Measurements from ENCODE around the gene PRR16.

PRR16 gene

GRCh38 chr5:120564013-120564412, 99.9 kb downstream of the PRR16 start:
- POLR2A ChIA-PET = no interaction called here
- peaks cover 0 to 7% (median 0%) of the 10 kb centered on the region in 5 experiments for H3K9me3 ChIP-seq (ENCODE audit: control extremely low read depth in 1 of 5, control insufficient read depth in 4 of 5, insufficient read depth in 2 of 5, low read depth in 1 of 5, low read length in 4 of 5)
- no peaks in the 10 kb centered on the region for H3K36me3 ChIP-seq (ENCODE audit: control insufficient read depth in 4 of 4, insufficient read depth in 4 of 4, low read length in 3 of 4)
- no peaks in the 10 kb centered on the region for H3K4me1 ChIP-seq (ENCODE audit: control extremely low read depth in 1 of 4, control insufficient read depth in 4 of 4, insufficient read depth in 4 of 4, low read length in 3 of 4)
- no peak for DNase-seq
- no peak overlapping the region for H3K27ac ChIP-seq (ENCODE audit: insufficient read depth in 1 of 2, low read depth in 1 of 2, low read length in 2 of 2, poor library complexity in 1 of 2, severe bottlenecking in 2 of 2)
- no peaks in the 10 kb centered on the region for H3K27me3 ChIP-seq (replicated peaks in 2 of 5; ENCODE audit: control insufficient read depth in 4 of 5, insufficient read depth in 5 of 5, low read length in 4 of 5)
- 96% methylated on average over 4 of the region's 4 CpGs for WGBS (ENCODE audit: insufficient coverage)
- no peak overlapping the region for H3K4me3 ChIP-seq (ENCODE audit: control insufficient read depth in 1 of 7, extremely low read depth in 1 of 7, insufficient read depth in 4 of 7, low read depth in 2 of 7, low read length in 6 of 7)
- CTCF ChIA-PET = no interaction called here

- Histone ChIP-seq H3K27ac (ENCODE audit: insufficient read depth in 1 of 2, low read depth in 1 of 2, low read length in 2 of 2, poor library complexity in 1 of 2, severe bottlenecking in 2 of 2) (no peak overlapping the region), H3K27me3 (replicated peaks in 2 of 5; ENCODE audit: control insufficient read depth in 4 of 5, insufficient read depth in 5 of 5, low read length in 4 of 5) (peaks cover 0 to 1% (median 0%) of the 10 kb centered on the region in 5 experiments), H3K36me3 (ENCODE audit: control insufficient read depth in 4 of 4, insufficient read depth in 4 of 4, low read length in 3 of 4) (no peaks in the 10 kb centered on the region), H3K4me3 (ENCODE audit: control insufficient read depth in 1 of 7, extremely low read depth in 1 of 7, insufficient read depth in 4 of 7, low read depth in 2 of 7, low read length in 6 of 7) (no peak overlapping the region), H3K4me1 (ENCODE audit: control extremely low read depth in 1 of 4, control insufficient read depth in 4 of 4, insufficient read depth in 4 of 4, low read length in 3 of 4) (no peaks in the 10 kb centered on the region), H3K9me3 (ENCODE audit: control extremely low read depth in 1 of 5, control insufficient read depth in 4 of 5, insufficient read depth in 2 of 5, low read depth in 1 of 5, low read length in 4 of 5) (peaks cover 0 to 5% (median 0%) of the 10 kb centered on the region in 5 experiments)
- WGBS (ENCODE audit: insufficient coverage) = 100% methylated on average over 1 of the region's 1 CpG
- ChIA-PET POLR2A (no interaction called here), CTCF (no interaction called here)
- DNase-seq = no peak
Measured at GRCh38 chr5:120567066-120567465, 103.0 kb downstream of the PRR16 start.

GRCh38 chr5:120567921-120568320, 103.8 kb downstream of the PRR16 start:
- WGBS (ENCODE audit: insufficient coverage) = 100% methylated on average over 2 of the region's 4 CpGs
- no peak overlapping the region for H3K27ac ChIP-seq (ENCODE audit: insufficient read depth in 1 of 2, low read depth in 1 of 2, low read length in 2 of 2, poor library complexity in 1 of 2, severe bottlenecking in 2 of 2)
- POLR2A ChIA-PET = no interaction called here

GRCh38 chr5:120568711-120569110, 104.6 kb downstream of the PRR16 start:
- ChIA-PET CTCF (no interaction called here), POLR2A (no interaction called here)
- H3K27me3 ChIP-seq (replicated peaks in 2 of 5; ENCODE audit: control insufficient read depth in 4 of 5, insufficient read depth in 5 of 5, low read length in 4 of 5) = peaks cover 0 to 1% (median 0%) of the 10 kb centered on the region in 5 experiments
- peaks cover 0 to 5% (median 0%) of the 10 kb centered on the region in 5 experiments for H3K9me3 ChIP-seq (ENCODE audit: control extremely low read depth in 1 of 5, control insufficient read depth in 4 of 5, insufficient read depth in 2 of 5, low read depth in 1 of 5, low read length in 4 of 5)
- H3K27ac ChIP-seq (ENCODE audit: insufficient read depth in 1 of 2, low read depth in 1 of 2, low read length in 2 of 2, poor library complexity in 1 of 2, severe bottlenecking in 2 of 2) = no peak overlapping the region
- H3K4me3 ChIP-seq (ENCODE audit: control insufficient read depth in 1 of 7, extremely low read depth in 1 of 7, insufficient read depth in 4 of 7, low read depth in 2 of 7, low read length in 6 of 7) = no peak overlapping the region
- H3K4me1 ChIP-seq (ENCODE audit: control extremely low read depth in 1 of 4, control insufficient read depth in 4 of 4, insufficient read depth in 4 of 4, low read length in 3 of 4) = no peaks in the 10 kb centered on the region
- H3K36me3 ChIP-seq (ENCODE audit: control insufficient read depth in 4 of 4, insufficient read depth in 4 of 4, low read length in 3 of 4) = no peaks in the 10 kb centered on the region
- DNase-seq = no peak

More at GRCh38 chr5:120567921-120568320, 103.8 kb downstream of the PRR16 start:
- no peak for DNase-seq
- Histone ChIP-seq H3K27me3 (replicated peaks in 2 of 5; ENCODE audit: control insufficient read depth in 4 of 5, insufficient read depth in 5 of 5, low read length in 4 of 5) (peaks cover 0 to 1% (median 0%) of the 10 kb centered on the region in 5 experiments), H3K9me3 (ENCODE audit: control extremely low read depth in 1 of 5, control insufficient read depth in 4 of 5, insufficient read depth in 2 of 5, low read depth in 1 of 5, low read length in 4 of 5) (peaks cover 0 to 5% (median 0%) of the 10 kb centered on the region in 5 experiments), H3K4me3 (ENCODE audit: control insufficient read depth in 1 of 7, extremely low read depth in 1 of 7, insufficient read depth in 4 of 7, low read depth in 2 of 7, low read length in 6 of 7) (no peak overlapping the region), H3K4me1 (ENCODE audit: control extremely low read depth in 1 of 4, control insufficient read depth in 4 of 4, insufficient read depth in 4 of 4, low read length in 3 of 4) (no peaks in the 10 kb centered on the region), H3K36me3 (ENCODE audit: control insufficient read depth in 4 of 4, insufficient read depth in 4 of 4, low read length in 3 of 4) (no peaks in the 10 kb centered on the region)
- CTCF ChIA-PET = no interaction called here

GRCh38 chr5:120576588-120576987, 112.5 kb downstream of the PRR16 start:
- H3K36me3 ChIP-seq (ENCODE audit: control insufficient read depth in 4 of 4, insufficient read depth in 4 of 4, low read length in 3 of 4) = no peaks in the 10 kb centered on the region
- ChIA-PET POLR2A (no interaction called here), CTCF (no interaction called here)
- WGBS (ENCODE audit: insufficient coverage) = no CpG with 5 or more reads among the region's 1 CpG
- H3K4me1 ChIP-seq (ENCODE audit: control extremely low read depth in 1 of 4, control insufficient read depth in 4 of 4, insufficient read depth in 4 of 4, low read length in 3 of 4) = no peaks in the 10 kb centered on the region
- H3K9me3 ChIP-seq (ENCODE audit: control extremely low read depth in 1 of 5, control insufficient read depth in 4 of 5, insufficient read depth in 2 of 5, low read depth in 1 of 5, low read length in 4 of 5) = no peaks in the 10 kb centered on the region
- no peak overlapping the region for H3K27ac ChIP-seq (ENCODE audit: insufficient read depth in 1 of 2, low read depth in 1 of 2, low read length in 2 of 2, poor library complexity in 1 of 2, severe bottlenecking in 2 of 2)
- no peak overlapping the region for H3K4me3 ChIP-seq (ENCODE audit: control insufficient read depth in 1 of 7, extremely low read depth in 1 of 7, insufficient read depth in 4 of 7, low read depth in 2 of 7, low read length in 6 of 7)
- DNase-seq = no peak
- no peaks in the 10 kb centered on the region for H3K27me3 ChIP-seq (replicated peaks in 2 of 5; ENCODE audit: control insufficient read depth in 4 of 5, insufficient read depth in 5 of 5, low read length in 4 of 5)

- Histone ChIP-seq H3K36me3 (ENCODE audit: control insufficient read depth in 4 of 4, insufficient read depth in 4 of 4, low read length in 3 of 4) (no peaks in the 10 kb centered on the region), H3K4me3 (ENCODE audit: control insufficient read depth in 1 of 7, extremely low read depth in 1 of 7, insufficient read depth in 4 of 7, low read depth in 2 of 7, low read length in 6 of 7) (no peak overlapping the region), H3K4me1 (ENCODE audit: control extremely low read depth in 1 of 4, control insufficient read depth in 4 of 4, insufficient read depth in 4 of 4, low read length in 3 of 4) (no peaks in the 10 kb centered on the region), H3K27me3 (replicated peaks in 2 of 5; ENCODE audit: control insufficient read depth in 4 of 5, insufficient read depth in 5 of 5, low read length in 4 of 5) (no peaks in the 10 kb centered on the region), H3K27ac (ENCODE audit: insufficient read depth in 1 of 2, low read depth in 1 of 2, low read length in 2 of 2, poor library complexity in 1 of 2, severe bottlenecking in 2 of 2) (no peak overlapping the region), H3K9me3 (ENCODE audit: control extremely low read depth in 1 of 5, control insufficient read depth in 4 of 5, insufficient read depth in 2 of 5, low read depth in 1 of 5, low read length in 4 of 5) (peaks cover 0 to 6% (median 0%) of the 10 kb centered on the region in 5 experiments)
- no peak for DNase-seq
- ChIA-PET CTCF (interaction anchor here (1.3 kb wide), 1 partner anchor 13 kb away, joined by 3 read pairs; no protein-coding TSS in a partner anchor), POLR2A (no interaction called here)
- WGBS (ENCODE audit: insufficient coverage) = 67% methylated on average over 1 of the region's 2 CpGs
Measured at GRCh38 chr5:120582635-120583034, 118.5 kb downstream of the PRR16 start.

- CTCF ChIA-PET = no interaction called here
- WGBS (ENCODE audit: insufficient coverage) = 60% methylated on average over 1 of the region's 1 CpG
Measured at GRCh38 chr5:120586646-120587045, 122.5 kb downstream of the PRR16 start.

More at GRCh38 chr5:120586646-120587045, 122.5 kb downstream of the PRR16 start:
- H3K27ac ChIP-seq (ENCODE audit: insufficient read depth in 1 of 2, low read depth in 1 of 2, low read length in 2 of 2, poor library complexity in 1 of 2, severe bottlenecking in 2 of 2) = no peak overlapping the region
- no peaks in the 10 kb centered on the region for H3K27me3 ChIP-seq (replicated peaks in 2 of 5; ENCODE audit: control insufficient read depth in 4 of 5, insufficient read depth in 5 of 5, low read length in 4 of 5)
- POLR2A ChIA-PET = no interaction called here
- DNase-seq = no peak
- peaks cover 0 to 9% (median 0%) of the 10 kb centered on the region in 5 experiments for H3K9me3 ChIP-seq (ENCODE audit: control extremely low read depth in 1 of 5, control insufficient read depth in 4 of 5, insufficient read depth in 2 of 5, low read depth in 1 of 5, low read length in 4 of 5)
- no peak overlapping the region for H3K4me3 ChIP-seq (ENCODE audit: control insufficient read depth in 1 of 7, extremely low read depth in 1 of 7, insufficient read depth in 4 of 7, low read depth in 2 of 7, low read length in 6 of 7)
- H3K4me1 ChIP-seq (ENCODE audit: control extremely low read depth in 1 of 4, control insufficient read depth in 4 of 4, insufficient read depth in 4 of 4, low read length in 3 of 4) = no peaks in the 10 kb centered on the region
- no peaks in the 10 kb centered on the region for H3K36me3 ChIP-seq (ENCODE audit: control insufficient read depth in 4 of 4, insufficient read depth in 4 of 4, low read length in 3 of 4)
